H1 (cell line): ENCODE results near the gene MSI2.

Experiments used
- ASH2L ChIP-seq: fragments of 200-600, 300-600 bp; sonication (generic); IDR thresholded peaks from one replicate; pipeline ENCODE4 v1.7.1; 2017; ENCODE audit warnings: low read length
- CREB1 ChIP-seq: IDR thresholded peaks from 2 replicates; pipeline ENCODE4 v1.6.1; 2012; ENCODE audit warnings: inconsistent platforms
- EP300 ChIP-seq, 2 experiments: IDR thresholded peaks; 1 replicate in 1 of 2; 2 replicates in 1 of 2; pipeline ENCODE4 v1.6.1; 2011 to 2012; ENCODE audit warnings: low read depth in 2 of 2, low read length in 2 of 2, mild to moderate bottlenecking in 2 of 2, borderline replicate concordance in 1 of 2, inconsistent platforms in 1 of 2, moderate library complexity in 1 of 2
- EZH2 ChIP-seq: fragments of 200-600 bp; sonication (generic); IDR thresholded peaks from 2 replicates; pipeline ENCODE4 v1.7.1; 2012; ENCODE audit warnings: low read depth, mild to moderate bottlenecking, moderate library complexity, low read length, inconsistent platforms; ENCODE audit not compliant: severe bottlenecking
- GTF2F1 ChIP-seq: IDR thresholded peaks from 2 replicates; pipeline ENCODE4 v1.6.1; 2012; ENCODE audit warnings: low read depth, low read length, improper control_type of control experiment, borderline replicate concordance
- JUND ChIP-seq: IDR thresholded peaks from 2 replicates; pipeline ENCODE4 v1.6.1; 2011; ENCODE audit warnings: mild to moderate bottlenecking, improper control_type of control experiment, low read length
- KDM5A ChIP-seq: fragments of 200-600 bp; IDR thresholded peaks from 2 replicates; pipeline ENCODE4 v1.7.1; 2012; ENCODE audit warnings: mild to moderate bottlenecking, low read length, inconsistent platforms, mixed read lengths
- MAFK ChIP-seq: IDR thresholded peaks from 2 replicates; pipeline ENCODE4 v1.6.1; 2012; ENCODE audit warnings: low read depth, mild to moderate bottlenecking, improper control_type of control experiment, low read length
- MAX ChIP-seq: IDR thresholded peaks from 2 replicates; pipeline ENCODE4 v1.6.1; 2012; ENCODE audit warnings: inconsistent platforms
- TBP ChIP-seq: IDR thresholded peaks from 2 replicates; pipeline ENCODE4 v1.6.1; 2011; ENCODE audit warnings: low read depth, low read length, improper control_type of control experiment
- YY1 ChIP-seq: IDR thresholded peaks from 2 replicates; pipeline ENCODE4 v1.6.1; 2011; ENCODE audit warnings: low read depth, mild to moderate bottlenecking, low read length
- ZNF274 ChIP-seq: IDR thresholded peaks from 2 replicates; pipeline ENCODE4 v1.7.0; 2012; ENCODE audit warnings: low read length, borderline replicate concordance; ENCODE audit errors: extremely low read depth
- TF ChIP-seq, protein P1 (sequence below), 3 experiments: IDR thresholded peaks; 1 replicate in 2 of 3; 2 replicates in 1 of 3; pipeline versions ENCODE4 v1.5.1 to v1.6.1; 2011; ENCODE audit warnings: low read length in 3 of 3, mild to moderate bottlenecking in 3 of 3, inconsistent platforms in 2 of 3, low read depth in 1 of 3, moderate library complexity in 1 of 3; ENCODE audit not compliant: insufficient read depth in 1 of 3; ENCODE audit errors: control extremely low read depth in 1 of 3
- TF ChIP-seq, protein P2 (sequence below): IDR thresholded peaks from 2 replicates; pipeline ENCODE4 v1.6.1; 2012; ENCODE audit warnings: low read length, inconsistent platforms

GRCh38 chr17:57676543-57676942 lies 420.2 kb downstream of the MSI2 start:
- TF ChIP-seq EP300 (IDR thresholded peaks at IDR 0.05; ENCODE audit: borderline replicate concordance in 1 of 2, low read depth in 2 of 2, low read length in 2 of 2) (no peak), YY1 (no peak), KDM5A (no peak), MAX (no peak), ASH2L (no peak), GTF2F1 (no peak), TBP (no peak), CREB1 (no peak), EZH2 (no peak), ZNF274 (no peak), MAFK (no peak), JUND (no peak)
- TF ChIP-seq, protein P1, sequence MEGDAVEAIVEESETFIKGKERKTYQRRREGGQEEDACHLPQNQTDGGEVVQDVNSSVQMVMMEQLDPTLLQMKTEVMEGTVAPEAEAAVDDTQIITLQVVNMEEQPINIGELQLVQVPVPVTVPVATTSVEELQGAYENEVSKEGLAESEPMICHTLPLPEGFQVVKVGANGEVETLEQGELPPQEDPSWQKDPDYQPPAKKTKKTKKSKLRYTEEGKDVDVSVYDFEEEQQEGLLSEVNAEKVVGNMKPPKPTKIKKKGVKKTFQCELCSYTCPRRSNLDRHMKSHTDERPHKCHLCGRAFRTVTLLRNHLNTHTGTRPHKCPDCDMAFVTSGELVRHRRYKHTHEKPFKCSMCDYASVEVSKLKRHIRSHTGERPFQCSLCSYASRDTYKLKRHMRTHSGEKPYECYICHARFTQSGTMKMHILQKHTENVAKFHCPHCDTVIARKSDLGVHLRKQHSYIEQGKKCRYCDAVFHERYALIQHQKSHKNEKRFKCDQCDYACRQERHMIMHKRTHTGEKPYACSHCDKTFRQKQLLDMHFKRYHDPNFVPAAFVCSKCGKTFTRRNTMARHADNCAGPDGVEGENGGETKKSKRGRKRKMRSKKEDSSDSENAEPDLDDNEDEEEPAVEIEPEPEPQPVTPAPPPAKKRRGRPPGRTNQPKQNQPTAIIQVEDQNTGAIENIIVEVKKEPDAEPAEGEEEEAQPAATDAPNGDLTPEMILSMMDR (IDR thresholded peaks at IDR 0.05; ENCODE audit: control extremely low read depth in 1 of 3, insufficient read depth in 1 of 3, low read depth in 1 of 3, low read length in 3 of 3), result no peak
- TF ChIP-seq, protein P2, sequence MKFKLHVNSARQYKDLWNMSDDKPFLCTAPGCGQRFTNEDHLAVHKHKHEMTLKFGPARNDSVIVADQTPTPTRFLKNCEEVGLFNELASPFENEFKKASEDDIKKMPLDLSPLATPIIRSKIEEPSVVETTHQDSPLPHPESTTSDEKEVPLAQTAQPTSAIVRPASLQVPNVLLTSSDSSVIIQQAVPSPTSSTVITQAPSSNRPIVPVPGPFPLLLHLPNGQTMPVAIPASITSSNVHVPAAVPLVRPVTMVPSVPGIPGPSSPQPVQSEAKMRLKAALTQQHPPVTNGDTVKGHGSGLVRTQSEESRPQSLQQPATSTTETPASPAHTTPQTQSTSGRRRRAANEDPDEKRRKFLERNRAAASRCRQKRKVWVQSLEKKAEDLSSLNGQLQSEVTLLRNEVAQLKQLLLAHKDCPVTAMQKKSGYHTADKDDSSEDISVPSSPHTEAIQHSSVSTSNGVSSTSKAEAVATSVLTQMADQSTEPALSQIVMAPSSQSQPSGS, result no peak
